Measurements from ENCODE around the gene KCNH2. TPM values are rescaled to one million over a fixed set of nuclear protein-coding genes. Genes with fewer than 3 reads are reported as not detected.
A peak's percentile ranks its signal among the peaks of the same experiment; 100 is the strongest.

KCNH2 gene
- total RNA-seq, 1 donor: not detected

- no peaks in the 10 kb centered on the region for H3K27me3 ChIP-seq (ENCODE audit: insufficient read depth, low read length)
- H3K4me2 ChIP-seq (ENCODE audit: insufficient read depth, low read length): no peak overlapping the region
- peak; percentile 76 for DNase-seq (ENCODE audit: insufficient read length, low spot score, missing footprints)
- H3K27ac ChIP-seq (ENCODE audit: low read depth, low read length): no peak overlapping the region
- H3K79me2 ChIP-seq (ENCODE audit: insufficient read depth, low read length): no peaks in the 10 kb centered on the region
- no peaks in the 10 kb centered on the region for H3K9me3 ChIP-seq (ENCODE audit: low read depth, low read length)
- H3K4me1 ChIP-seq (ENCODE audit: insufficient read depth, low read length): no peaks in the 10 kb centered on the region
- H3K4me3 ChIP-seq (ENCODE audit: insufficient read depth, low read length): no peak overlapping the region
- H2AFZ ChIP-seq (ENCODE audit: low read length): no peak overlapping the region
- TF ChIP-seq, protein P1, sequence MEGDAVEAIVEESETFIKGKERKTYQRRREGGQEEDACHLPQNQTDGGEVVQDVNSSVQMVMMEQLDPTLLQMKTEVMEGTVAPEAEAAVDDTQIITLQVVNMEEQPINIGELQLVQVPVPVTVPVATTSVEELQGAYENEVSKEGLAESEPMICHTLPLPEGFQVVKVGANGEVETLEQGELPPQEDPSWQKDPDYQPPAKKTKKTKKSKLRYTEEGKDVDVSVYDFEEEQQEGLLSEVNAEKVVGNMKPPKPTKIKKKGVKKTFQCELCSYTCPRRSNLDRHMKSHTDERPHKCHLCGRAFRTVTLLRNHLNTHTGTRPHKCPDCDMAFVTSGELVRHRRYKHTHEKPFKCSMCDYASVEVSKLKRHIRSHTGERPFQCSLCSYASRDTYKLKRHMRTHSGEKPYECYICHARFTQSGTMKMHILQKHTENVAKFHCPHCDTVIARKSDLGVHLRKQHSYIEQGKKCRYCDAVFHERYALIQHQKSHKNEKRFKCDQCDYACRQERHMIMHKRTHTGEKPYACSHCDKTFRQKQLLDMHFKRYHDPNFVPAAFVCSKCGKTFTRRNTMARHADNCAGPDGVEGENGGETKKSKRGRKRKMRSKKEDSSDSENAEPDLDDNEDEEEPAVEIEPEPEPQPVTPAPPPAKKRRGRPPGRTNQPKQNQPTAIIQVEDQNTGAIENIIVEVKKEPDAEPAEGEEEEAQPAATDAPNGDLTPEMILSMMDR (IDR thresholded peaks at IDR 0.05; ENCODE audit: extremely low read depth, low read depth, low read length): no peak
- no peaks in the 10 kb centered on the region for H3K36me3 ChIP-seq (ENCODE audit: insufficient read depth, low read length)
- H4K20me1 ChIP-seq (ENCODE audit: insufficient read depth, low read length): peaks cover 2% of the 10 kb centered on the region
These were observed 30.8 kb downstream of the KCNH2 start for GRCh38 chr7:150947241-150947745.

- TF ChIP-seq, protein P1 (IDR thresholded peaks at IDR 0.05; ENCODE audit: extremely low read depth, low read depth, low read length): no peak
- no peaks in the 10 kb centered on the region for H3K9me3 ChIP-seq (ENCODE audit: low read depth, low read length)
- no peaks in the 10 kb centered on the region for H3K4me1 ChIP-seq (ENCODE audit: insufficient read depth, low read length)
- H3K27me3 ChIP-seq (ENCODE audit: insufficient read depth, low read length): no peaks in the 10 kb centered on the region
- no peak overlapping the region for H3K4me3 ChIP-seq (ENCODE audit: insufficient read depth, low read length)
- H2AFZ ChIP-seq (ENCODE audit: low read length): no peak overlapping the region
- H4K20me1 ChIP-seq (ENCODE audit: insufficient read depth, low read length): peaks cover 2% of the 10 kb centered on the region
- H3K4me2 ChIP-seq (ENCODE audit: insufficient read depth, low read length): no peak overlapping the region
- peak; percentile 76 for DNase-seq (ENCODE audit: insufficient read length, low spot score, missing footprints)
- no peaks in the 10 kb centered on the region for H3K79me2 ChIP-seq (ENCODE audit: insufficient read depth, low read length)
- no peaks in the 10 kb centered on the region for H3K36me3 ChIP-seq (ENCODE audit: insufficient read depth, low read length)
- H3K27ac ChIP-seq (ENCODE audit: low read depth, low read length): no peak overlapping the region
These were observed 31.5 kb downstream of the KCNH2 start for GRCh38 chr7:150946421-150947240.

DNA sequence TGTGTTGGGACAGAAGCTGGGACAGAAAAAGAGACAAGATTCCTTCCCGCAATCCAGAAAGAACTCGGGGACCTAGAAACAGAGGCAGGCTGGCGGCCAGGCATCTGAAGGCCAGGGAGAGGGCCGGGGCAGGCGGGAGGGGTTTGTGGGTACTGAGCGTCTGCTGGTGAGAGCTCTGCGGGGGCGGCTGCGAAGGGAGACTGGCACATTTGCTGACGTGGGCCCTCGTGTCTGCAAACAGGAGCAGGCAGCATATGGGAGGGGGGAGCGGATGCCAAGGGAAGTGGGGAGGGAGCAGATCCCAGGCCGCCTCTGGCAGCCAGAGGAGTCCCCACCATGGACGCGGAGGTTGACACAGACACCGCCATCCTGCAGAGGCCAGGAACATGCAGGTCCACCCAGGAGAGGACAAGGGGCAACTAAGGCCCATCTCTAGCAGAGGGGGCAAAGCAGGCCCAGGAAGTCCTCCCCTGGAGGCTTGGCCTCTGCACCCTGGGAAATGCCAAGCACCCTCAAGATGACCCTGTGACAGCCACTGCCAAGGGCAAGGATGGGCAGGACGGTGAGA lies 32.2 kb downstream of the KCNH2 start:
- peak overlapping the region; percentile 68 for H2AFZ ChIP-seq (ENCODE audit: low read length)
- peak; percentile 95 for DNase-seq (ENCODE audit: insufficient read length, low spot score, missing footprints)
- H4K20me1 ChIP-seq (ENCODE audit: insufficient read depth, low read length): peaks cover 2% of the 10 kb centered on the region
- no peak overlapping the region for H3K4me2 ChIP-seq (ENCODE audit: insufficient read depth, low read length)
- H3K4me3 ChIP-seq (ENCODE audit: insufficient read depth, low read length): no peak overlapping the region
- no peak overlapping the region for H3K27ac ChIP-seq (ENCODE audit: low read depth, low read length)
- H3K36me3 ChIP-seq (ENCODE audit: insufficient read depth, low read length): no peaks in the 10 kb centered on the region
- no peaks in the 10 kb centered on the region for H3K9me3 ChIP-seq (ENCODE audit: low read depth, low read length)
- no peaks in the 10 kb centered on the region for H3K27me3 ChIP-seq (ENCODE audit: insufficient read depth, low read length)
- no peaks in the 10 kb centered on the region for H3K79me2 ChIP-seq (ENCODE audit: insufficient read depth, low read length)
- TF ChIP-seq, protein P1 (IDR thresholded peaks at IDR 0.05; ENCODE audit: extremely low read depth, low read depth, low read length): no peak
- H3K4me1 ChIP-seq (ENCODE audit: insufficient read depth, low read length): no peaks in the 10 kb centered on the region

Measured in osteoblast (primary cell).